Measurements from ENCODE around the gene NACC2.

The NACC2 gene

DNA sequence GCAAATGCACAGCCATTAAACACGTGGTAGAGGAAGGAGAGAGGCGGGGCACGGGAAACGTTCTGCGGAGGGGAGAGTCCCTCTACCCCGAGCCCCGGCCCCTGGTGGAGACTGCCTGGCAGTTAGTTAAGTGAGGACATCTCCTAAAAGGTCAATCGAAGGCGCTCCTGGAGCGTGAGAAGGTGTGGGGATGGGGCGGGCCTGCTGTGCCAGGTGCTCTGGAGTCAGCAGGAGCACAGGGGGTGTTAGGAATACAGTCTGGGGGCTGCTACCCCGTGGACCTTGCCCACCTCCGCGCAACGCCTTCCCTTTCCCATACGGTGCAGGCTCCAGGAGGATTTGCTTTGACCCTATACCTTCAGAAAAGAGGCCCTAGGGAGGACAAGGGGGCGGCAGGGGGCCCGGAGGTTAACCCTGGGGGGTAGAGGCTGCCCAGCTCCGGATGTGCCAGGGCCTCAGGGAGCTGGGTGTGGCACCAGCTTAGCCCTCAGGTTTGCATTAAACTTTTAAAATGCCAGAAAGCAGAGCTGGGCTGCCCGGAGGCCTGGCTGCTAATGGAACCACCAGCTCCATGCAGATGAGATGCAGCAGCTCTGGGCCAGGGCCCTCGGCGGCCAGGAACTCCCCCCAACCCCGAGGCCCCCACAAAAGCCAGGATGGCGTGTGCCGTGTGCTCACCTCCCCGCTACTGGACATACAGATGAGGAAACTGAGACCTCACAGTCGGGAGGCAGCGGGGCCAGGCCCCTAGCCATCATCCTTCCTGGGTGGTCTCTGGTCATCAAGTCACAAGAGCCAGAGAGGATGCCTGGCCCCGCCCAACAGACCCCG is 39.2 kb downstream of the NACC2 start:
- no peak for DNase-seq

DNA sequence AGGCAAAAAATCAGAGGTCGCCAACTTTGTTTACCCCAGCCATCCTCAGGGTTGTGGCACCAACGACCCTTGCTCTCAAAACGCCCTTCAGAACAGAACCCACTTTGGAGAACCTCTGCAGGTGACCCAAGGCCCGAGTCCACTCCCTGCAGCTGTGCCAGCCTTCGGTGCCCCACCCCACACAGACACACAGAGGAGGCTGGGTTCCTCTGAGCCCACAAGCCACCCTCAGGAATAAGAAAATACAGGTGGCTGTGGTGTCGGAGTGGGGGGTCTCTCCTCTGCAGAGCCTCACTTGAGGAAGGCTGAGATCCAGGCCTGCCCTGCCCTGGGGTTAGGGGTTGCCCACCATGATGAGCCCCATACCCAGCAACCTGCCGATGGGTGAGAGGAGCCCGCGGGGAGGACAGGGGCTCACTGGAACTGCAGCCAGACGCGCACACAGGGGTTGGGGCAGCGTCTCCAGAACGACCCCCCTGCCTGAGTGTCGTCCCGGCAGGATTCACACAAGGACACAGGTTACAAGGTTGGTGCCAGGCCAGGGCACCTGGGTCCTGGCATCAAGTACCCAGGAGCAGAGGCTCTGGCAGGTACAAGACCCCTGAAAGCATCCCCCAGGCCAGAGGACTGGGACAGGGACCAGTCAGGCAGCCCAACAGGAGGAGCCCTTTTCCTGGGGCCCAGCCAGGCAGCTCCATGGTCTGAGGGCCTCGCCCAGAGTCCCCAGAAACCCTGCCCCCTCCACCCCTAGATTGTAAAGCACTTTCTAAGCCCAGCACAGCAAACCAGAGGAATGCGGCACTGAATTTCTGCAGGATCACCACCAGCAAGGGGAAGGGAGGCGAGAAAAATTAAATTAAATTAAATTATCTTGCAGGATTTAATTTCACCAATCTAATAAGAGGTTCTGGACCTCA is 40.0 kb downstream of the NACC2 start:
- no peak for DNase-seq

DNA sequence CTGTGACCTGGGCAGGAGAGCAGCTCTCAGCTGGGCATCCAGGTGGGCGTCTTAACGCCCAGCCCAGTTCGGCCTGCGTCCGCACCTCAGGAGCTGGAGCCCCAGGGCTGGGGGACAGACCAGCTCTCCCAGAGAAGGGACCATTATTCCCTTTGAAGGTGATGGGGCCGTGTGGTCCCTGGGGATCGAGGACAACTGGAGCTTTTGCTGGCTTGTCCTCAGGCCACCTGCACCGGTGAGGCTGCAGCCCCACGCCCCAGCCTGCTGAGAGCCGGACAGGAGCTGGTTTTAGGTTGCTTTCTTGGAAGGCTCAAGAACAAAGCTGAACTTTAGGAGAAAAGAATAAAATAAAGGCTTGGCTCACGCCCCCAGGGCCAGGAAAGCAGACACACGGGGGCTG is 40.9 kb downstream of the NACC2 start:
- DNase-seq: no peak

DNA sequence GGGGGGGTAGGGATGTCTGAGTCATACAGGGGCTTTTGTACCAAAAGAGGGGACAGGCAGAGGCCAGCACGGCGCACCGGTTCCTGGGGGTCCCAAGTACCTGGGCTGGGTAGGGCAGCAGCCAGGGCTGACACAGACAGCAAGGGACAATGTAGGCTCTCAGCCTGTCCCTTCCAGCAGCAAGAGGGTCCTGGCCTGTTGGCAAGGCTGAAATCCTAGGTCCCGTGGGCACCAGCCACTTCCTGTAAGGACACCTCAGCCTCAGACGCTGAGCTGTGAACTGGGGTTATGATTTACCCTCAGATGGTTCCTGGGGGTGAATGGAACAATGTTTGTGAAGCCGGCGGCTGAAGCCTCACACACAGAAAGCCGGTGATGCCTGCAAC is 41.3 kb downstream of the NACC2 start:
- no peak for DNase-seq

DNA sequence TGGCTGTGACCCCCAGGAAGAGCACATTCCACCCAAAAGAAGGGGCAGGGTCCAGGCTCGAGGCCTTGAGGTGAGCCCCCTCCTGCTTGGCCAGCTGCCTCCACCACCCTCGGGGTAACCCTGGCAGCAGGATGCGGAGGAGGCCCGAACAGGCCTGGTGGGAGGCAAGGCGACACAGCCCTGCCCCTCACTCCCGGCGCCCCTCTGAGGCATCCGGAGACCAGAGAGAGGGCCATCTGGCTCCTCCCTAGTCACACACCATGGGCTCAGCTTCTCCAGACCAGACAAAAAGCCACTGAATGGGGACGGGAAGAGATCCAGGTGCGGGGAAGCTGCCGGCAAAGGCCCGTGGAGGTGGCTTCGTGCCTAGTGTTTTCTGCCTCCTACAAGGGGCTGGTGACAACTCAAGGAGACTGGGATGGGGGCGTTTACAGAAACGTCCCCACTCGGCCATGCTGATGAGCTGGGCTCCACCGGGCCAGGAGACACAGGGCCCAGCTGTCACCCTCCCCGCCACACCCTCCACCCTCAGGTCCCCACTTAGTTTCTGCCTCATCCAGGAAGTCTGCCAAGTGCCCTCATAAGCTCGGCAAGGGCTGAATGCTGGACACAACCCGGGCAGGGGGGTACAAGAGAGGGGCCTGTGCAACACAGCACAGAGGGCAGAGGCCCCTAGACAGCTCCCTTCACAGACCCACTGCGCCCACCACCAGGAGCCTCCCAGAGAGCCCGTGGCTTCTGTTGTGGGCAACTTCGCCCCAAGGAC is 41.9 kb downstream of the NACC2 start:
- DNase-seq: no peak

DNA sequence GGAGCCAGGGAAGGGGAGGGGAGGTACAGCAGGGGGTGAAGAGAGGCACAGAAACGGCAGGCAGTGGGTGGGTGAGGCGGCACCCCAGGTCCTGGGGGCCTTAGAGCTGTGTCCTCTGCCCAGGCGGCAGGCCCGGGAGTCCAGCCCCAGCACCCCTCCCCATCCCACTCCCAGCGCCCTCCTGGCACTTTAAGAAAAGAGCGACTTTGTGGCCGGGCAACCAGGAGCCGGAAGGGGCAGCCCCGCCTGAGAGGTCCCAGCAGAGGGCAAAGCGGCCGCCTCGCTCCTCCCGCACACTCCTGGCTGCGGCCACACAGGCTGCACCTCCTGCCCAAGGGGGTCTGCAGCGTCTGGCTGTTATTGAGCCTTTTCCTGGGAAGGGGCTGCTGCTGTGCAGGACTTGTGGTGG is 42.6 kb downstream of the NACC2 start:
- no peak for DNase-seq

DNA sequence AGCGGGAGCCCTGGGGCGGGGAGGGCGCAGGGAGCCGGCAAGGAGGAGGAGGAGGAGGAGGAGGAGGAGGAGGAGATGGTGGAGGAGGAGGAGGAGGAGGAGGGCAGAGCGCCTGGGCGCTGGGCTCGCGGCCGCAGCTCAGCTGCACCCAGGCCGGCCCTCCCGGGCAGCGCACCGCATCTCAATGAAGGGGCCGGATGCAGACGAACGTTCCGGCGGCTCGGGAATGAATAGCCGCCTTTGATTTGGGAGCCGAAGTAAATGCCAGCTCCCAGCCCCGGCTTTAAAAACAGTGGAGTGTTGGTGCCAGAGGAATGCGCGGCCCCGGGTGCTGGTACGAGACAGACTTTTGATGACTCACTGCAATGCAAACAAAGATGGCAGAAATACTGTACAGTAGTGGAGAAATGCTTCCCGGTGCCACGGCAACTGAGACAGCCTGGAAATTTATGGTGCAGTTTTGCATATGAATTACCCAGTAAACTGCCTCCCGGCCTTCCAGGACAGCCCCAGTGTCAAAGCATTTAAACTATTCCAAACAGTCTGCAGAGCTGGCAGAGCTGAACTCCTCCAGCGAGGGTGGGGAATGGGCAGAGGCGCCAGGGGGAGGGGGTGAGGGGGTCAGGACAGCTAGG is 43.1 kb downstream of the NACC2 start:
- DNase-seq: peak; percentile 98

DNA sequence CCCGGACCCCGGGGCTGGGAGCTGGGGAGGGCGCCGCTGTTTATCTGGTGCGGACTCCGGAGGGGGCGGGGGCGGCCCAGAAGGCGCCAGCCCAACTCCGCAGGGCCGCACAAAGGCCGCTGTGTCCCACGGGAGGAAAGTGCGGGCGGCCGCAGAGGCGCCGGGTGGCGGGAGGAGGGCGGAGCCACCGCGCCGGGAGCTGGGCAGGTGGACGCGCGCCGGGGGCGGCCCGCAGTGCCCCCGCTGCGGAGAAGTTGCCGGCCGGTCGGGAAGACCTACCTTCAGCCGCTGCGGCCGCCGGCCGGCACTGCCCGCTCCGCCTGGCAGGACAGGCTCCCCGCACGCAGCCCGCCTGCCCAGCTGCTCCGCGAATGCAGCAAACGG is 43.6 kb downstream of the NACC2 start:
- DNase-seq: no peak

DNA sequence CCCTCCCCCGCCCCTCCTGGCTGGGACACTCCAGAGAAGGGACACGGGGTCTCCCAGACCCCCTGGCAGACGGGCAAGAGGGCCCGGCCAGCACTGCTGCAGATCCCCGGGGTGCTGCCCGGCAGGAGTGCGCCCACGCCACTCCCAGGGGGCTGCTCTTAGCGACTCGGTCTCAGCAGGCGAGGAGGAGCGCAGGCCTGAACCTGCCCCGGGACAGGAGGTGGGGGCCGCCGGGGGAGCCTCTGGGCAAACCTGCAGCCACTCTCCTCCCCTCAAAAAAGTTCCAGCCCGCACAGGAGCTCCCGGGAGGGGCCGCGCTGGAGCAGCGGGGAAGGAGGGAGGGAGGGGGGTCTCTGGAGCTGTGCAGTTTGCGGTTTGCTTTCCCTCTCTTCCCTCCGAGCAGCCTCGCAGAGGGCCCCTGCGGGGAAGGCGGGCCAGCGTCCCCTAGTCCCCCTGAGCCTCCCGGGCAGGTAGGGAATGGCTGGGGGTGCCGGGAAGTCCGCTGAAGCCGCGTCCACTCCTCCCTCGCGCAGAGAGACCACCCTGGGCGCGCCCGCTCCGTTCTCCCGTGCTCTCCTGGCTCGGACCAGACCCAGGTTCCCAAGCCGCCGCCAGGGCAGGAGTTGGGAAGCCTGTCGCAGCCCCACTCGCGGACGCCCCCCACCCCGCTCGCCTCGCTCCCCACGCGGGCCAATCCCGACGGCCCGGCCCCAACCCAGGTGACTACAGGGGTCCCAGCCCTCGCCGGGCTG is 44.2 kb downstream of the NACC2 start:
- peak; percentile 14 for DNase-seq

DNA sequence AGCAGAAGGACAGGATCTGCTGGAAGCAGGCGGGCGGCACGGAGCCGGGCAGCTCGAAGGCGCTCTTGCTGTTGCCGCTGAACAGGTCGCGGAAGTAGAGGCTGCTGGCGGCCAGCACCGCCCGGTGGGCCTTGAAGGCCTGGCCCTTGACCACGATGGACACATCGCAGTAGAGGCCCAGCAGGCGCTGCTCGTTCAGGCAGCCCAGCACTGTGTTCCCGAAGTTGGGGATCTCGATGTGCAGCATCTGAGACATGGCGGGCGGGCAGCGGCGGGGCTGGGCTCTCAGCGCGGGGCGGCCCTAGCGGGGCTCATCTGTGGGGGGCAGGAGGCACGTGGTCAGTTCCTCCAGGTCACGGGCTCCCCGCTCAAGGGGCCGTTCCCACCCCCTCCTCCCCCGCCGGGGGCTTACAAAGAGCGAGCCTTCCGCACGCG is 44.8 kb downstream of the NACC2 start:
- no peak for DNase-seq

DNA sequence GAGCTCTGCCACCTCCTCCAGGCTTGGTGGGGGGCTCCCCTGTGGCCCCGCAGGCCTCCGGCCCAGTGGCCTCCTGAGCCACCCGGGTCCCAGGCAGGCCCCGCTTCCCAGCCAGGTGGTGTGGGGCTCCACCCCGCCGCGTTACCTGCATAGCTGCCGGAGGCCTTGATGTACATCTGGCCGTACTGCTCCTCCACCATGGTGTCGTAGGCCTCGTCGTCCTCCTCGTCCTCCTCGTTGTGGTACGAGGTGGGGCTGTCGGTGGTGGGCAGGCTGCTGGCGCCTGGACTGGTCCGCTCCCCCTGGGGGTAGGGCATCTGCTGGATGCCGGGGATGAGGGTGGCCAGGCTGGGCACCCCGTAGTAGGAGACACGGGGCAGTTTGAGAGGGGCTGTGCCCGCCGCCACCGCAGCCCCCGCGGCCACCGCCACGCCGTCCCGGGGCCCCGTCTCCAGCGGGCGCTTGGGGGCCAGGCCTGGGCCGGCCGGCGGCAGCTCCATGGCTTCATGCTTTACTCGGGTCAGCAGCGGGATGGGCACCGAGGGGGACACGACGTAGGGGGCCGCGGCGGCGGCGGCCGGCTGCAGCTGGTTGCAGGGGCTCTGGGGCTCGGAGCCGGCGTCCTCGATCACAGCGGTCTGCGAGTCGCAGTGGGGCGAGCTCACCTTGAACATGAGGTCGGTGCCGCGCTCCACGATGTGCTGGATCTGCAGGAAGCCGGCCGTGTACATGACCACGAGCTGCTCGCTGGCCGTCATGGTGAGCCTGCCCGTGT is 45.4 kb downstream of the NACC2 start:
- no peak for DNase-seq

DNA sequence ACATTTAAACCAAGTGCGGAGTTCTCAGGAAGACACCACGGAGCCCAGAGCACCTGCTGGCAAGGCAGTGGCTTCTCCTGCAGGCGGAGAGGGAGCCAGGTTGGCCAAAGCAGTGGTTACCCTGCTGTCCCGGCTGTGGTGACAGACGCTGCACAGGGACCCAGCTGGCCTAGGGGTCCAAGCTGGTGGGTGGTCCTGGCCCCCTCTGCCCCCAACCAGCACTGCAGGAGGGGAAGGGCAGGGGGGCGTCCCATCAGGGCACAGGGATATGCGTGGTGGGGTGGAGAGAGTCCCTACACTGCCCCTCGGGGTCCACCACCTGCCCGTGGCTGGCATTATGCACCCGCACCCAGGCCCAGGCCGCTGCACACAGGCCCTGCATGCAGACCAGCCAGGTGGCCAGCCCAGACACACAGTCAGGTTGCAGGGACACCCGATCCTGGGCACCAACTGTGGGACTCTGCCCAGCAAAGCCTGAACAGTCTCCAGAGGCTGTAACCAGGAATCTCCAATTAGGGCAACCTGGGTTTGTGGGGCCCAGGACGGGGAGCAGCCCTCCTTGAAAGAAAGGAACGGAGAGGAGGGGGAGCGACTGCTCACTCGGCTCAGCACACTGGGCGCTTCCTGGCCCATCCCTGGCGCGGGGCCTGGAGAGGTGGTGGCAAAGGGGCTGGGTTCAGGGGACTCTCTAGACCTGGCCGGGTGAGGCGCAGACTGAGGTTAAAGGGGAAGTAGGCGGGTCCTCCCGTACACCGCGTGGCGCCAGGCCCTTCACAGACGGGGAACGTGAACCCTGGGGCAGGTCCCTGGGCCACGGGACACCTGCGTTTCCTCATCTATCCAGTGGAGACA is 46.3 kb downstream of the NACC2 start:
- DNase-seq: no peak

DNA sequence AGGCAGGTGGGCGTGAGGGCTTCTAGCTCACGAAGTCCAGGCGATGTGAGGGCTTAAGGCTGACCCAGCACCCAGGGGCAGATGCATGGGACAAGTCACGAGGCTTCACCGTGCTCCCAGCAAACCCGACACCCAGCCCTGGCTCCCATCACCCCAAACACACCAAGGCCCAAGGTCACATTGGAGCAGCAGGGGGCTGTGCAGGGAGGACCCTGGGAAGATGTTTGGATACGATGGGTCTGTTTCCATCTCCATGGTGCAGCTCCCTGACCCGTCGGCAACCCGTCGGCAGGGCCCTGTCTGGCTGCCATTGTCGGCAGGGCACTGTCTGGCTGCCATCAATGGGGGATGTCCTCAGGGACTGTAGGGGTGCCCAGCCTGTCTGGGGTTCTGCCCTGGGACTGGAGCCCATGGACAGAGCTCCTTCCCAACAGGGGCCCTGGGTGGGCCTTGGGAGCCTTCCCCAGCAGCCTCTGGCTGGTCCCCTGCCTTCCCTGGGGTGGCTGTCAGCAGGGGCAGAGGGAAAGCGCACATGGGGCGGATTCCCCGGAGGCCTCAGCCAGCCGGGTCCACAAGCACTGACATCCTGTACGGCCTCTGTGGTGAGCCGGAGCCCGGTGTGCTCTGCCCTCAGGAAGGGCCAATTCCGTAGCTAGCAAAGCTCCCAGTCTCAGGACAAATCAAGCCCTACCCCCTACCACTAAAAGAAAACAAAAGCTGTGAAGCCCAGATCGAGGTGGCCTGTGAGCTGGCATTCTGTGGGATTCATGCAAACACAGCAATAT is 47.1 kb downstream of the NACC2 start:
- no peak for DNase-seq

DNA sequence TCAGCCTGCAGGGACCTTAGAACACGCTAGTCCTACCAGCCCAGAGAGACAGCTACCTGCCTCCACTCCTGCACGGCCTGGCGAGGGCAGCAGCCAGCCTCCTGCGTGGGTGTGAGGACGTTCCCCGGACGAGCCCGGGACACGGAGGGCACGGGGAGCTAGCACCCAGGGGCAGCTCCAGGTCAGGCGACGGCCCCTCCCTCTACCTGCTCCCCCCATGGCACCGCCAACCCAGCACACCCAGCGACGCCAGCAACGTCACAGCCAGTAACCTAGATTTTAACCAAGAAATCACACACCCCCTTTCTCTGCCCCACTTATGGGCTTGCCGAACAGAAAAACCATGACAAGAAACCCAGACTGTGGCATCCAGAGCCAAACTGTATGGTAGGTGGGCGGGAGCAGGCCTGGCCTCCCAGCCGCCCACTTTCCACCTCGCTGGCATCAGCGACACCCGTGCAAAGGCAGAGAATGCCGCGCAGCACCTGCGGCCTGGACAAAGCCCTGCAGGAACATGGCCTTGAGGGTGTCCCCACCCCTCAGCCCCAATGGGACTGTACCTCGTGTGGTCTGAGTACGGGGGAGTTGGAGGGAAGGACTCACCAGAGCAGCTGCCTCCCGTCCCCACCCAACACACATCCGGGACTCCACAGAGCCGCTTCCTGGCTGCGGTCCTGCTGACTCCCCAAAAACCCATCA is 47.9 kb downstream of the NACC2 start:
- DNase-seq: no peak

DNA sequence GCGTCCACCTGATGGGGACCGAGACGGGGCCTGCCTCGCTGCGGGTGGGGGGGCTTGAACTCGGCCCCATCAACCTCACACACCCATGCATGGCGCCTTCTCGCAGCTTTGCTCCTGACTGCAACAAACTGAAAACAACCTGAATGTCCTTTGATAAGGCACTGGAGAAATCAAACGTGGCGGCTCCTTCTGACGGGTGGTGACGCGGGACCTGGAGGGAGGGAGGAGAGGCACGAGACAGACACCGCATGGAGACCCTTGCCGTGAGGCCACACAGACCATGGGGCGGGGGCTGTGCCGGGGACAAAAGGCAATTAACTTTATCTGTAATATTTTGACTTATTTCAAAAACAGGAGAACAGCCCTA is 48.6 kb downstream of the NACC2 start:
- DNase-seq: no peak

DNA sequence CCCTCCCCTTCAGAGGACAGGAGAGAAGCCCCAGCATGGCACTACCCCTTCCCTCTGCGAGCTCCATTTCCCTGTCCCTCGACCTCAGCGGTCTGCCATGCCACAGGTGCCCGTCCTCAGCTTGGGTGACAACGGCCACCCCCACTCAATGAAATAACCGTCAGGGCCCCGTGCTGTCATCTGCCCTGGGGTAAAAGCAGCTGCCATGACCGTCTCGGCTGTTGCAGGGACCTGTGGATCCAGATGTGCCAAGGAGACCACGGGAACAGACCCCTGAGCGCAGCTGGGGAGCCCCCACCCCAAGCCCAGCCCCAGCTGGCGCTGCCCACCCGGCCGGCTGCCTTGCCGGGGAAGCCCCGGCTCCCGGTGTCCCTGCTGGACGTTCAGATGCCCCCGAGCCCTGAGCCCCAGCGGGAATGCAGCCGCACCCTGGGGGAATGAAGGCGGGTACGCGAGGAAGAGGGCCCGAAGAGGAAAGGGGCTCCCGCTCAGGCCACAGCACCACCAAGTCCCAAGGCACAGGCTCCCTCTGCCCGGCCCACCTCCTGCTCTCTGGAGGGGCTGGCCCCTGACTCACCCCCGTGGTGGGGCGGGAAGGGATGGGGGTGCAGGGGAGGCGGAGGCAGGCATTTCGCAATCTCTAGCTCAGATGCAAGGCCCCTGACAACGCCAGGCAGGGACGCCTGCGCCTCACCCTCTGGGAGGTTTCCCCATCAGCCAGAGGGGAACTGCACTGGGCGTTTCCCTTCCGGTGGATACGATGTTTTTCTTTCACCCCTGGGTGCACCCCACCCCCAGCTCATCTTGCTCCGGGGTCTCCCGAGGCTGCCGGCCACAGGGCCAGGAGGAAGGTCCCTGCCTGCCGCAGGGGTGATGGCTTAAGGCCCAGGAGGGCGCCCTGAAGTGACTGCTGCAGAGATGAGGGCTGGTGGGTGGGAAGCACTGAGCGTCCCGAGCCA is 49.2 kb downstream of the NACC2 start:
- DNase-seq: peak; percentile 59

DNA sequence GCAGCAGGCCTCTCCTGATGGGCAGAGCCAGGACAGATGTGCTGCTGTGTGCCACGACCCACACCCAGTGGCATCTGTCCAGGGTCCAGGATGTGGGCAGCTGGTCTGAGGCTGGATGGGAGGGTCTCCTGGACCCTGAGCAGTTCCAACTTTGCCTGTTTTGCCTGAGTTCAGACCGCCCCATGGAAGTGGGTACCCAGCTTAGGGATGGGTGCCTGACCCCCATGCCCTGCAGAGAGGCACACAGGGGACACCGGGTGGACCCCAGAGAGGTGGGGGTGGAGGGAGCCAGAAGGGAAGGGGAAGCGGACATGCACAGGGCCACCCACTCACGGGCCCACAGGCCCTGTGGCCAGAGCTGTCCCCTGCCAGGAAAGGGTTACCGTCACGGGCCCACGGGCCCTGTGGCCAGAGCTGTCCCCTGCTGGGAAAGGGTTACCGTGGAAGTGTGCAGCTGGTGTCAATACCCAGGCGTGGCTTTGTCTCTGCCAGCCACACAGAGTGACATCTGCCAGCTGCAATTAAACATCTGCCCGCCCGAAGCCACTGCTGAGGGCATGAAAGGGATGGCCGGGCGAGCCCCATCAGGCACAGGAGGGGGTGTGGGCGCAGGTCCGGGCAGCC is 50.0 kb downstream of the NACC2 start:
- no peak for DNase-seq
